PC-9 (cell line): Measurements from ENCODE around the gene ZNF358. TPM values are rescaled to one million over a fixed set of nuclear protein-coding genes. Genes with fewer than 3 reads are reported as not detected.

Experiments used
- BruUV-seq: library from RNA; stranded (reverse); fragments of 400-500 nt; replicated peaks from 2 replicates; lab custom pipeline; 2021; lab: Mats Ljungman, UMichigan
- CTCF ChIA-PET: fragments of 300-600 bp; sonication (Branson Sonifier 250); formaldehyde crosslinking; loops from one replicate; lab custom pipeline; 2022; ENCODE audit warnings: antibody characterized with exemption; lab: Charles Lee
- POLR2A ChIA-PET: fragments of 300-600 bp; sonication (Branson Sonifier 250); formaldehyde crosslinking; loops from one replicate; lab custom pipeline; 2022; ENCODE audit warnings: antibody characterized with exemption; ENCODE audit not compliant: unreplicated experiment; lab: Charles Lee
- DNase-seq, 2 experiments: peaks; one replicate each; pipeline versions ENCODE4 v3.0.0 to v3.0.0-alpha.2; 2015 to 2022; ENCODE audit warnings: mixed read lengths in 1 of 2
- H2AFZ ChIP-seq: fragments of 200-600 bp; sonication (generic); 2 replicates; pipeline ENCODE4 v1.8.1; 2017; ENCODE audit warnings: antibody characterized with exemption
- H3F3A ChIP-seq: fragments of 200-600 bp; sonication (generic); 2 replicates; pipeline ENCODE4 v1.8.1; 2017; ENCODE audit warnings: antibody characterized with exemption, mild to moderate bottlenecking, low read depth; ENCODE audit not compliant: insufficient read depth
- H3K27ac ChIP-seq: fragments of 200-600 bp; sonication (generic); 2 replicates; pipeline ENCODE4 v1.6.1; 2016; ENCODE audit warnings: mixed run types
- H3K27me3 ChIP-seq: fragments of 200-600 bp; sonication (generic); 2 replicates; pipeline ENCODE4 v1.6.1; 2016; ENCODE audit warnings: low read depth, mixed run types; ENCODE audit not compliant: insufficient read depth
- H3K36me3 ChIP-seq: fragments of 200-600 bp; sonication (generic); 2 replicates; pipeline ENCODE4 v1.6.1; 2016; ENCODE audit warnings: low read depth, mixed run types
- H3K4me1 ChIP-seq: fragments of 200-600 bp; sonication (generic); replicated peaks from 2 replicates; pipeline ENCODE4 v1.6.1; 2016; ENCODE audit warnings: mixed run types; ENCODE audit not compliant: insufficient read depth
- H3K4me2 ChIP-seq: fragments of 200-600 bp; sonication (generic); 2 replicates; pipeline ENCODE4 v1.6.1; 2017; ENCODE audit warnings: mixed run types
- H3K4me3 ChIP-seq: fragments of 200-600 bp; sonication (generic); 2 replicates; pipeline ENCODE4 v1.6.1; 2016; ENCODE audit warnings: mixed run types
- H3K79me2 ChIP-seq: fragments of 200-600 bp; sonication (generic); 2 replicates; pipeline ENCODE4 v1.6.1; 2017; ENCODE audit warnings: low read depth, mixed run types
- H3K9me2 ChIP-seq: fragments of 200-600 bp; sonication (generic); 2 replicates; pipeline ENCODE4 v1.8.1; 2017; ENCODE audit warnings: mild to moderate bottlenecking; ENCODE audit not compliant: insufficient read depth
- H3K9me3 ChIP-seq: fragments of 200-600 bp; sonication (generic); 2 replicates; pipeline ENCODE4 v1.8.1; 2016; ENCODE audit warnings: low read depth; ENCODE audit not compliant: insufficient read depth
- H4K20me1 ChIP-seq: fragments of 200-600 bp; sonication (generic); 2 replicates; pipeline ENCODE4 v1.8.1; 2017; ENCODE audit not compliant: insufficient read depth
- CTCF ChIP-seq: fragments of 200-600 bp; sonication (generic); conservative IDR thresholded peaks from 2 replicates; pipeline ENCODE4 v1.6.1; 2017; ENCODE audit warnings: mixed run types, antibody characterized with exemption, mild to moderate bottlenecking, moderate library complexity
- EZH2 ChIP-seq: fragments of 200-600 bp; sonication (generic); IDR thresholded peaks from 2 replicates; pipeline ENCODE4 v1.8.0; 2017; ENCODE audit warnings: antibody characterized with exemption, low read depth
- intact Hi-C: fragments of 100-400 bp; cut with micrococcal nuclease; formaldehyde crosslinking; loops from one replicate; pipeline ENCODE4 v1.10.0; 2022; ENCODE audit not compliant: unreplicated experiment
- total RNA-seq: library from RNA; stranded (reverse); gene quantifications from 2 replicates; pipeline ENCODE4 v1.2.3, GENCODE V29; 2021

ZNF358 gene
- total RNA-seq, 1 experiment from 2014 or later: 60.7 TPM

GRCh38 chr19:7502552-7502951 is 13.4 kb upstream of the ZNF358 start:
- no peaks in the 10 kb centered on the region for H3K27me3 ChIP-seq
- ChIA-PET CTCF (interaction anchor here (0.6 kb wide), 1 partner anchor 14 kb away, joined by 3 read pairs; no protein-coding TSS in a partner anchor), POLR2A (no interaction called here)
- no peaks in the 10 kb centered on the region for H3K9me3 ChIP-seq
- BruUV-seq: no TSS peak
- H3K27ac ChIP-seq: no peak overlapping the region
- peaks cover 26% of the 10 kb centered on the region for H3F3A ChIP-seq
- no peaks in the 10 kb centered on the region for H4K20me1 ChIP-seq
- H3K4me1 ChIP-seq: peaks cover 21% of the 10 kb centered on the region
- no peak for DNase-seq
- H2AFZ ChIP-seq: no peak overlapping the region
- H3K9me2 ChIP-seq: no peaks in the 10 kb centered on the region
- intact Hi-C loops: no loop called here
- H3K36me3 ChIP-seq: no peaks in the 10 kb centered on the region
- no peak overlapping the region for H3K4me2 ChIP-seq
- H3K4me3 ChIP-seq: no peak overlapping the region
- TF ChIP-seq CTCF (no peak), EZH2 (no peak)
- no peaks in the 10 kb centered on the region for H3K79me2 ChIP-seq

GRCh38 chr19:7504684-7505083 is 11.2 kb upstream of the ZNF358 start:
- TF ChIP-seq EZH2: no peak
- no peak for TF ChIP-seq CTCF
- DNase-seq: no peak
- Histone ChIP-seq H3K79me2 (no peaks in the 10 kb centered on the region), H3K27me3 (no peaks in the 10 kb centered on the region), H3F3A (peaks cover 17% of the 10 kb centered on the region), H4K20me1 (no peaks in the 10 kb centered on the region), H3K4me1 (peaks cover 30% of the 10 kb centered on the region), H3K4me2 (peak overlapping the region; percentile 96), H3K36me3 (no peaks in the 10 kb centered on the region), H2AFZ (no peak overlapping the region), H3K9me3 (no peaks in the 10 kb centered on the region), H3K4me3 (no peak overlapping the region; the same call in 1 of the 2 replicates), H3K9me2 (no peaks in the 10 kb centered on the region), H3K27ac (no peak overlapping the region)
- CTCF ChIA-PET: no interaction called here
- intact Hi-C loops: loop anchor here (5.0 kb wide), 1 partner anchor 107 kb away; no protein-coding TSS in a partner anchor
- BruUV-seq: no TSS peak
- POLR2A ChIA-PET: interaction anchor here (0.7 kb wide), 1 partner anchor 26 kb away, joined by 3 read pairs; no protein-coding TSS in a partner anchor

GRCh38 chr19:7505288-7505681 is 10.6 kb upstream of the ZNF358 start:
- no peaks in the 10 kb centered on the region for H3K36me3 ChIP-seq
- no peaks in the 10 kb centered on the region for H4K20me1 ChIP-seq
- intact Hi-C loops: loop anchor here (5.0 kb wide), 1 partner anchor 108 kb away; no protein-coding TSS in a partner anchor
- H3K27ac ChIP-seq: peak overlapping the region; percentile 22
- TF ChIP-seq CTCF (no peak), EZH2 (no peak)
- no peaks in the 10 kb centered on the region for H3K27me3 ChIP-seq
- H3K9me3 ChIP-seq: no peaks in the 10 kb centered on the region
- H3K4me3 ChIP-seq: peak overlapping the region; percentile 67
- no peaks in the 10 kb centered on the region for H3K9me2 ChIP-seq
- CTCF ChIA-PET: no interaction called here
- peaks cover 17% of the 10 kb centered on the region for H3F3A ChIP-seq
- H3K79me2 ChIP-seq: no peaks in the 10 kb centered on the region
- H2AFZ ChIP-seq: peak overlapping the region; percentile 93
- BruUV-seq: no TSS peak
- peaks cover 30% of the 10 kb centered on the region for H3K4me1 ChIP-seq
- H3K4me2 ChIP-seq: peak overlapping the region; percentile 96
- peak in 1 of 2 experiments; percentile 34 for DNase-seq
- POLR2A ChIA-PET: no interaction called here
